ENCODE measurements around the gene DLEC1. TPM values are rescaled to one million over a fixed set of nuclear protein-coding genes. Genes with fewer than 3 reads are reported as not detected.

DLEC1 gene
- polyA plus RNA-seq, 2 of the 4 experiments (the other 2 are of a cell fraction), result 0.10 TPM; not detected in 1

- FAIRE-seq, result no peak
- no peak for DNase-seq (ENCODE audit: low read depth in 1 of 2, low spot score in 1 of 2)
- WGBS (ENCODE audit: missing lambda C conversion rate), result 63% methylated on average over 10 of the region's 11 CpGs
- TF ChIP-seq MAFK (IDR thresholded peaks at IDR 0.05; ENCODE audit: partially characterized antibody) (no peak), KDM5A (IDR thresholded peaks at IDR 0.05) (no peak), POLR2AphosphoS2 (conservative IDR thresholded peaks at IDR 0.05; ENCODE audit: low read length) (no peak), MYC (IDR thresholded peaks at IDR 0.05; ENCODE audit: borderline replicate concordance, low read length) (no peak), NFE2L2 (conservative IDR thresholded peaks at IDR 0.05; ENCODE audit: low read length) (no peak), ATOH8 (CRISPR knock-in tag; IDR thresholded peaks at IDR 0.05; ENCODE audit: low read depth) (no peak), FOXS1 (CRISPR knock-in tag; IDR thresholded peaks at IDR 0.05) (no peak), CBX2 (IDR thresholded peaks at IDR 0.05; ENCODE audit: borderline replicate concordance, low read depth) (no peak), ZC3H11A (IDR thresholded peaks at IDR 0.05) (no peak), ZNF302 (CRISPR knock-in tag; IDR thresholded peaks at IDR 0.05) (no peak), HOXA7 (CRISPR knock-in tag; IDR thresholded peaks at IDR 0.05) (no peak), RCOR1 (IDR thresholded peaks at IDR 0.05; ENCODE audit: low read depth, low read length) (no peak), NPAS2 (CRISPR knock-in tag; IDR thresholded peaks at IDR 0.05; ENCODE audit: borderline replicate concordance) (no peak), ZSCAN20 (CRISPR knock-in tag; IDR thresholded peaks at IDR 0.05) (no peak), PHF8 (IDR thresholded peaks at IDR 0.05; ENCODE audit: borderline replicate concordance, low read depth) (no peak), NR3C1 (IDR thresholded peaks at IDR 0.05) (no peak)
- Histone ChIP-seq H3K27ac (no peak overlapping the region), H3K4me2 (no peak overlapping the region), H3K9me3 (no peaks in the 10 kb centered on the region), H3K4me1 (peaks cover 7% of the 10 kb centered on the region; the same call in 1 of the 3 replicates), H3K4me3 (no peak overlapping the region)
- CTCF ChIA-PET, result interaction anchor here (0.6 to 5.5 kb wide), 38 partner anchors 11 to 1273 kb away, joined by 3 to 52 read pairs (median 3); partner anchors contain the start of genes OXSR1 and XYLB
- POLR2A ChIA-PET, result no interaction called here
- peak; percentile 12 to 17; a peak in 5 of 6 replicates for ATAC-seq
These were observed 35.1 kb upstream of the DLEC1 start for GRCh38 chr3:38003817-38004414.

- Histone ChIP-seq H3K9me3 (no peaks in the 10 kb centered on the region), H3K4me2 (no peak overlapping the region), H3K27ac (no peak overlapping the region), H3K4me3 (no peak overlapping the region), H3K4me1 (peaks cover 4% of the 10 kb centered on the region; the same call in 1 of the 3 replicates)
- ChIA-PET CTCF (interaction anchor here (0.7 to 5.5 kb wide), 31 partner anchors 8 to 483 kb away, joined by 3 to 52 read pairs (median 4); partner anchors contain the start of genes OXSR1 and XYLB), POLR2A (no interaction called here)
- TF ChIP-seq RNF2 (IDR thresholded peaks at IDR 0.05; ENCODE audit: borderline replicate concordance, low read depth) (no peak), HES2 (IDR thresholded peaks at IDR 0.05) (no peak), BCL3 (IDR thresholded peaks at IDR 0.05) (no peak), ESRRA (IDR thresholded peaks at IDR 0.05; ENCODE audit: borderline replicate concordance, low read length) (no peak), SMC3 (IDR thresholded peaks at IDR 0.05) (peak; percentile 74), USF2 (IDR thresholded peaks at IDR 0.05) (peak; percentile 60), PHF8 (IDR thresholded peaks at IDR 0.05; ENCODE audit: borderline replicate concordance, low read depth) (no peak), RAD21 (conservative IDR thresholded peaks at IDR 0.05 in 1 of 2, IDR thresholded peaks at IDR 0.05 in 1 of 2) (peak; percentile 51 to 62), CTCF (IDR thresholded peaks at IDR 0.05) (peak; percentile 72), ZNF302 (CRISPR knock-in tag; IDR thresholded peaks at IDR 0.05) (no peak), RCOR1 (IDR thresholded peaks at IDR 0.05; ENCODE audit: low read depth, low read length) (no peak), CBX8 (IDR thresholded peaks at IDR 0.05) (no peak)
- ATAC-seq, result peak; percentile 75 to 88
- 37% methylated on average over 13 of the region's 14 CpGs for WGBS (ENCODE audit: missing lambda C conversion rate)
- FAIRE-seq, result peak; percentile 78
- peak; percentile 55 to 76 for DNase-seq (ENCODE audit: low read depth in 1 of 2, low spot score in 1 of 2)
These were observed 34.5 kb upstream of the DLEC1 start for GRCh38 chr3:38004415-38005075.

Measured in A549 (cell line).